ENCODE measurements around the gene TSEN2.

Gene TSEN2

DNA sequence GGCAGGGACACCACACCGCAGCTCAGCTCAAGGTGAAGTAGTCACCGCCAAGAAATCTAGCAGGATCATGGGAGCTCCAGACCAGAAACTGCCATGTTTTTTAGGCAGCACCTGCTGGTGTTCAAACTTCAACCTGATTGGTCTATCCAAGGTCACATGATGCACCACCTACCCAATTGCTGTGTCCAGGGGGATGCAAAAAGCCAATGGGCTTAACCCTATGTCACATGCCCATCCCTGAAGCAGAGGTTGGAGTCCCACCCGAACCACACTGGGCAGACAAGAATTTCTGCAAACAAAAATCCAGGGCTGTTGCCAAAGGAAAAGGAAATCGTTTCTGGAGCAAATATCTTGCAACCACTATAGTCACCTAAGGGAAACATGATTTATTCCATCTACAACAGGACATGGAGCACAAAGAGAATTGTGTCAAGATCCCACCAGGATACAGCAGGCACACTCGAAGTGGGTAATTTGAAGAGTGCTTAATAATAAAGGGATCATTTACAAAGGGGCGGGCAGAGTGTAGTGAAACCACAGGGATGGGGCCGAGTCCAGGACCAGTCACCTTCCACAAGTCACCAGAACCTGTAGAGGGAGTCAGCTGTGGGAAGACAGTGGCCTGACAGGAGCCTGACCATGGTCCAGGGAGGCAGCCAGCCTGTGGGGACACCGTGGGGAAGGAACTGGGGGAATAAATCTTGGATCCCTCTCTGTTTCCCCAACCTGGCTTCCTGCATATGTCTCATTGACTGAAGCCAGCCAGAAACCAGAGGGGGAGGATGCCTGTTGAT is 34.2 kb upstream of the TSEN2 start:
- DNase-seq (ENCODE audit: low spot score) = no peak
- H3K23ac ChIP-seq (ENCODE audit: low read depth, low read length, poor library complexity) = no peak overlapping the region
- WGBS, 2 donors (ENCODE audit: extremely low coverage in 2 of 2, insufficient read length in 2 of 2, insufficient replicate concordance in 1 of 2) = no CpG with 5 or more reads among the region's 8 CpGs
- no peak overlapping the region for H2AK5ac ChIP-seq (ENCODE audit: low read depth, low read length)
- H2AFZ ChIP-seq (ENCODE audit: low read length) = peak overlapping the region; percentile 30
- H3K4me3 ChIP-seq (ENCODE audit: low read length in 2 of 2) = no peak overlapping the region
- H3K79me1 ChIP-seq (ENCODE audit: low read depth, low read length) = no peaks in the 10 kb centered on the region
- no peak overlapping the region for H2BK5ac ChIP-seq (ENCODE audit: low read length)
- H3K4me1 ChIP-seq (ENCODE audit: control insufficient read depth in 2 of 2, insufficient read depth in 1 of 2, low read depth in 1 of 2, low read length in 2 of 2) = peaks cover 0 to 11% of the 10 kb centered on the region in 2 donors
- H3K9ac ChIP-seq (ENCODE audit: low read depth, low read length, poor library complexity) = no peak overlapping the region
- no peaks in the 10 kb centered on the region for H3K36me3 ChIP-seq (replicated peaks in 1 of 2; ENCODE audit: control insufficient read depth in 2 of 2, insufficient read depth in 2 of 2, low read length in 2 of 2)
- H2BK12ac ChIP-seq (ENCODE audit: low read length) = no peak overlapping the region
- no peak overlapping the region for H3K14ac ChIP-seq (ENCODE audit: low read length)
- peaks cover 0 to 12% (median 0%) of the 10 kb centered on the region in 3 experiments for H3K27me3 ChIP-seq (ENCODE audit: control insufficient read depth in 3 of 3, insufficient read depth in 3 of 3, low read depth in 1 of 3, low read length in 3 of 3)
- no peak overlapping the region for H3K4me2 ChIP-seq (ENCODE audit: insufficient read depth, low read length, poor library complexity, severe bottlenecking)
- H3K4ac ChIP-seq (ENCODE audit: low read length) = no peak overlapping the region
- no peak overlapping the region for H4K91ac ChIP-seq (ENCODE audit: low read depth, low read length, poor library complexity)
- H3K27ac ChIP-seq (replicated peaks; ENCODE audit: low read length) = no peak overlapping the region
- no peak overlapping the region for H4K8ac ChIP-seq (ENCODE audit: low read depth, low read length)
- H2BK15ac ChIP-seq (ENCODE audit: low read length) = no peak overlapping the region
- no peak overlapping the region for H2BK120ac ChIP-seq (ENCODE audit: low read depth, low read length)
- H3K18ac ChIP-seq (ENCODE audit: low read length) = peak overlapping the region; percentile 36
- peaks cover 0 to 2% of the 10 kb centered on the region in 2 donors for H3K9me3 ChIP-seq (replicated peaks in 1 of 2; ENCODE audit: control insufficient read depth in 2 of 2, insufficient read depth in 1 of 2, low read depth in 1 of 2, low read length in 2 of 2)

DNA sequence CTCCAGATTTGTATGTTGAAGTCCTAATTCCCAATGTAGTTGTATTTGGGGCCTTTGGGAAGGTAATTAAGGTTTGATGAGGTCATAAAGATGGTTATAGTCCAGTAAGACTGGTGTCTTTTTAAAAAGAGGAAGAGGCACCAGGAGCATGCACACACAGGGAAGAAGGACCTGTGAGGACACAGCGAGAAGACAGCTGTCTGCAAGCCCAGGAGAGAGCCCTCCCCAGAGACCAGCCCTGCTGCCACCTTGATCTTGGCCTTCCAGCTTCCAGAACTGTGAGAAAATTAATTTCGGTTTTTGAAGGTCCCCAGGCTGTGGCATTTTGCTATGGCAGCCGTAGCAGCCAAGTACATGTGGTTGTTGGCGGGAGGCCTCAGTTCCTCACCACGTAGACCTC is 32.8 kb upstream of the TSEN2 start:
- Histone ChIP-seq H3K18ac (ENCODE audit: low read length) (no peak overlapping the region), H2BK15ac (ENCODE audit: low read length) (no peak overlapping the region), H3K4me1 (ENCODE audit: control insufficient read depth in 2 of 2, insufficient read depth in 1 of 2, low read depth in 1 of 2, low read length in 2 of 2) (peaks cover 0 to 9% of the 10 kb centered on the region in 2 donors), H3K36me3 (replicated peaks in 1 of 2; ENCODE audit: control insufficient read depth in 2 of 2, insufficient read depth in 2 of 2, low read length in 2 of 2) (no peaks in the 10 kb centered on the region), H4K8ac (ENCODE audit: low read depth, low read length) (no peak overlapping the region), H2AK5ac (ENCODE audit: low read depth, low read length) (no peak overlapping the region), H2BK5ac (ENCODE audit: low read length) (no peak overlapping the region), H3K14ac (ENCODE audit: low read length) (no peak overlapping the region), H3K27ac (replicated peaks; ENCODE audit: low read length) (no peak overlapping the region), H3K4me2 (ENCODE audit: insufficient read depth, low read length, poor library complexity, severe bottlenecking) (no peak overlapping the region), H3K4me3 (ENCODE audit: low read length in 2 of 2) (no peak overlapping the region), H3K9me3 (replicated peaks in 1 of 2; ENCODE audit: control insufficient read depth in 2 of 2, insufficient read depth in 1 of 2, low read depth in 1 of 2, low read length in 2 of 2) (peaks cover 0 to 2% of the 10 kb centered on the region in 2 donors), H4K91ac (ENCODE audit: low read depth, low read length, poor library complexity) (no peak overlapping the region), H2AFZ (ENCODE audit: low read length) (no peak overlapping the region), H3K23ac (ENCODE audit: low read depth, low read length, poor library complexity) (no peak overlapping the region), H3K9ac (ENCODE audit: low read depth, low read length, poor library complexity) (no peak overlapping the region), H2BK120ac (ENCODE audit: low read depth, low read length) (no peak overlapping the region), H3K79me1 (ENCODE audit: low read depth, low read length) (no peaks in the 10 kb centered on the region), H3K4ac (ENCODE audit: low read length) (no peak overlapping the region), H3K27me3 (ENCODE audit: control insufficient read depth in 3 of 3, insufficient read depth in 3 of 3, low read depth in 1 of 3, low read length in 3 of 3) (peaks cover 0 to 3% (median 0%) of the 10 kb centered on the region in 3 experiments), H2BK12ac (ENCODE audit: low read length) (no peak overlapping the region)
- no peak for DNase-seq (ENCODE audit: low spot score)
- WGBS, 2 donors (ENCODE audit: extremely low coverage in 2 of 2, insufficient read length in 2 of 2, insufficient replicate concordance in 1 of 2) = no CpG with 5 or more reads among the region's 5 CpGs

GRCh38 chr3:12451960-12452359 is 32.3 kb upstream of the TSEN2 start:
- Histone ChIP-seq H3K23ac (ENCODE audit: low read depth, low read length, poor library complexity) (no peak overlapping the region), H3K27me3 (ENCODE audit: control insufficient read depth in 3 of 3, insufficient read depth in 3 of 3, low read depth in 1 of 3, low read length in 3 of 3) (peaks cover 0 to 3% (median 0%) of the 10 kb centered on the region in 3 experiments), H2BK120ac (ENCODE audit: low read depth, low read length) (peak overlapping the region; percentile 68), H3K18ac (ENCODE audit: low read length) (no peak overlapping the region), H3K36me3 (replicated peaks in 1 of 2; ENCODE audit: control insufficient read depth in 2 of 2, insufficient read depth in 2 of 2, low read length in 2 of 2) (no peaks in the 10 kb centered on the region), H3K14ac (ENCODE audit: low read length) (no peak overlapping the region), H2AK5ac (ENCODE audit: low read depth, low read length) (no peak overlapping the region), H2BK5ac (ENCODE audit: low read length) (no peak overlapping the region), H3K9me3 (replicated peaks in 1 of 2; ENCODE audit: control insufficient read depth in 2 of 2, insufficient read depth in 1 of 2, low read depth in 1 of 2, low read length in 2 of 2) (peaks cover 0 to 2% of the 10 kb centered on the region in 2 donors), H2BK15ac (ENCODE audit: low read length) (no peak overlapping the region), H3K9ac (ENCODE audit: low read depth, low read length, poor library complexity) (no peak overlapping the region), H3K4me3 (ENCODE audit: low read length in 2 of 2) (no peak overlapping the region), H2AFZ (ENCODE audit: low read length) (no peak overlapping the region), H4K8ac (ENCODE audit: low read depth, low read length) (no peak overlapping the region), H3K79me1 (ENCODE audit: low read depth, low read length) (no peaks in the 10 kb centered on the region), H3K4me1 (ENCODE audit: control insufficient read depth in 2 of 2, insufficient read depth in 1 of 2, low read depth in 1 of 2, low read length in 2 of 2) (peaks cover 0 to 9% of the 10 kb centered on the region in 2 donors), H3K4ac (ENCODE audit: low read length) (no peak overlapping the region), H3K4me2 (ENCODE audit: insufficient read depth, low read length, poor library complexity, severe bottlenecking) (no peak overlapping the region), H4K91ac (ENCODE audit: low read depth, low read length, poor library complexity) (no peak overlapping the region), H2BK12ac (ENCODE audit: low read length) (no peak overlapping the region), H3K27ac (replicated peaks; ENCODE audit: low read length) (no peak overlapping the region)
- no CpG with 5 or more reads among the region's 1 CpG for WGBS, 2 donors (ENCODE audit: extremely low coverage in 2 of 2, insufficient read length in 2 of 2, insufficient replicate concordance in 1 of 2)
- DNase-seq (ENCODE audit: low spot score) = no peak

DNA sequence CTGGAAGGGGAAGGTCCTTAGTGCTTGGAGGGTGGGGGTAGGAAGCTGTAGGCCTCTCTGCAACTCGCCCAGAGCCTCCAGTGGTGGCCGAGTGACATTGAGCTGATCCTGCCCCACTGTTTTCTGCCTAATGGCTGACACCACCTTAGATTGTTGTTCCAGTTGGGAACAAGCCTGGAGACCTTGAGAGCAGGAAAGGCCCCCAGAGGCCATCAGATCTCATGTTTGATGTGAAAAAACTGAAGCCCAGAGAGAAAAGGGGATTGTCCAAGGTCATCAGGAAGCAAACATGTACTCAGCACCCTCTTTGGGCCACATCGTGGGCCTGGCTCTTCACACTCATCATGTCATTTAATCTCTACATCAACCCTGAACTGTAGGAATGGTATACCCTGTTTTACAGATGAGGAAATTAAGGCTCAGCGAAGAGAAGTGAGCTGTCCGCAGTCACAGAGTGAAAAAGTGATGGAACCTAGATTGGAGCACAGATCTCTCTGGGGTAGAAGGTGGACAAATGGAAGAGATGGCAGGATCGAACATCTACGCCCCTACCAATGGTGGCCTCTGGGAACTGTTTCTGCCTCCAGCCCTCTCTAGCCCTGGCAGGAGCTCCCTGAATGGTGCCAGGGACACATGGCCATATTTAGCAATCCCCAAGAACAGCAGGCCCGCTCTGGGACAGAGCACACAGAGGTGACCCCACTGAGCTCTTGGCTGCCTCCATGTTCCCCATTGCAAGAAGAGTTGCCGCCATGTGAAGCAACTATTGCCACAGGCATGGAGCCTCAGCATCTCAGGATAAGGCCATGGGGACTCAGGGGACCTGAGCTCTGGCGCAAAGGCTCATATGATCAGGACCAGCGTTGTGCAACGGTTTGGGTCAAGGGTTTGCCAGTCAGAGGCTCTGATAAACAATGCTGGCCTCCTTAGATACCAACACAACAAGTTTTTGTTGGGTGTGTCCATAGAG is 31.6 kb upstream of the TSEN2 start:
- Histone ChIP-seq H2BK120ac (ENCODE audit: low read depth, low read length) (peak overlapping the region; percentile 68), H3K4ac (ENCODE audit: low read length) (no peak overlapping the region), H3K14ac (ENCODE audit: low read length) (no peak overlapping the region), H3K36me3 (replicated peaks in 1 of 2; ENCODE audit: control insufficient read depth in 2 of 2, insufficient read depth in 2 of 2, low read length in 2 of 2) (no peaks in the 10 kb centered on the region), H2BK5ac (ENCODE audit: low read length) (no peak overlapping the region), H2AFZ (ENCODE audit: low read length) (no peak overlapping the region), H3K27me3 (ENCODE audit: control insufficient read depth in 3 of 3, insufficient read depth in 3 of 3, low read depth in 1 of 3, low read length in 3 of 3) (peaks cover 0 to 3% (median 0%) of the 10 kb centered on the region in 3 experiments), H3K4me3 (ENCODE audit: low read length in 2 of 2) (no peak overlapping the region), H2AK5ac (ENCODE audit: low read depth, low read length) (no peak overlapping the region), H3K27ac (replicated peaks; ENCODE audit: low read length) (no peak overlapping the region), H3K9ac (ENCODE audit: low read depth, low read length, poor library complexity) (no peak overlapping the region), H3K79me1 (ENCODE audit: low read depth, low read length) (no peaks in the 10 kb centered on the region), H4K91ac (ENCODE audit: low read depth, low read length, poor library complexity) (no peak overlapping the region), H3K4me1 (ENCODE audit: control insufficient read depth in 2 of 2, insufficient read depth in 1 of 2, low read depth in 1 of 2, low read length in 2 of 2) (peaks cover 0 to 9% of the 10 kb centered on the region in 2 donors), H4K8ac (ENCODE audit: low read depth, low read length) (no peak overlapping the region), H3K9me3 (replicated peaks in 1 of 2; ENCODE audit: control insufficient read depth in 2 of 2, insufficient read depth in 1 of 2, low read depth in 1 of 2, low read length in 2 of 2) (peaks cover 0 to 2% of the 10 kb centered on the region in 2 donors), H2BK12ac (ENCODE audit: low read length) (no peak overlapping the region), H3K4me2 (ENCODE audit: insufficient read depth, low read length, poor library complexity, severe bottlenecking) (no peak overlapping the region), H3K18ac (ENCODE audit: low read length) (no peak overlapping the region), H3K23ac (ENCODE audit: low read depth, low read length, poor library complexity) (no peak overlapping the region), H2BK15ac (ENCODE audit: low read length) (no peak overlapping the region)
- no peak for DNase-seq (ENCODE audit: low spot score)
- WGBS, 2 donors (ENCODE audit: extremely low coverage in 2 of 2, insufficient read length in 2 of 2, insufficient replicate concordance in 1 of 2) = no CpG with 5 or more reads among the region's 12 CpGs
